HG02759 (cell line): ENCODE measurements around the gene SLC16A3.
A peak's percentile ranks its signal among the peaks of the same experiment; 100 is the strongest.

Source experiments
- ATAC-seq: cut with Tn5 transposase; IDR thresholded peaks from one replicate; pipeline ENCODE4 v1.9.1; 2021; ENCODE audit warnings: mild to moderate bottlenecking, moderate library complexity; ENCODE audit not compliant: unreplicated experiment

SLC16A3 gene

GRCh38 chr17:82221341-82221902 is 7.4 kb upstream of the SLC16A3 start:
- ATAC-seq: no peak

GRCh38 chr17:82222816-82223215 is 6.0 kb upstream of the SLC16A3 start:
- no peak for ATAC-seq

DNA sequence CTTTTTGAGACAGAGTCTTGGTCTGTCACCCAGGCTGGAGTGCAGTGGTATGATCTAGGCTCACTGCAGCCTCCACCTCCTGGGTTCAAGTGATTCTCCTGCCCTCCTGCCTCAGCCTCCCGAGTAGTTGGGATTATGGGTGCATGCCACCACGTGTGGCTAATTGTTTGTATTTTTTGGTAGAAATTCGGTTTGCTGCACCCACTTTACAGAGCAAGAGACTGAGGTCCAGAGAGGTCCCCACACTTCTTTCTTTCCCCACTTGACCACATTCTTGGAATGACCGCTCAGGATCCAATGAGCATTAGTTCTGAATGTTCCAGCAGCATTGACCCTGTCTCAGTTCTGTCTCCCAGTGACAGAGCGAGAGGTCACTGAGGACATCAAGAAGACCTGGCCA is 5.3 kb upstream of the SLC16A3 start:
- no peak for ATAC-seq

DNA sequence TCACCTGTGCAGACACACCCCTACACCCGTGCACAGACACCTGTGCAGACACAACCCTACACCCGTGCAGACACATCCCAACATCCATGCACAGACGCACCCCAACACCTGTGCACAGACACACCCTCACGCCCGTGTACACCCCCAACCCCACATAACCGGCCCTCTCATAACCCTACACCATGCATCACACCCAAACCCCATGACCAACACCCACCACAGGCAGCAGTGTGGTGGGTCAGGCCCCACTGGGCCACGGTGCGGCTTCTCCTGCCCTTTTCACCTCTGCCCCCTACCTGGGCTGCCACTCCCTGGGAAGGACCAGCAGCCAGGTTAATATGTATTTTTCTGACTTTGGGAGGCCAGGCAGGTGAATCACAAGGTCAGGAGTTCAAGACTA is 4.2 kb upstream of the SLC16A3 start:
- ATAC-seq: no peak

- no peak for ATAC-seq
These were observed 3.3 kb upstream of the SLC16A3 start for GRCh38 chr17:82225368-82226029.

DNA sequence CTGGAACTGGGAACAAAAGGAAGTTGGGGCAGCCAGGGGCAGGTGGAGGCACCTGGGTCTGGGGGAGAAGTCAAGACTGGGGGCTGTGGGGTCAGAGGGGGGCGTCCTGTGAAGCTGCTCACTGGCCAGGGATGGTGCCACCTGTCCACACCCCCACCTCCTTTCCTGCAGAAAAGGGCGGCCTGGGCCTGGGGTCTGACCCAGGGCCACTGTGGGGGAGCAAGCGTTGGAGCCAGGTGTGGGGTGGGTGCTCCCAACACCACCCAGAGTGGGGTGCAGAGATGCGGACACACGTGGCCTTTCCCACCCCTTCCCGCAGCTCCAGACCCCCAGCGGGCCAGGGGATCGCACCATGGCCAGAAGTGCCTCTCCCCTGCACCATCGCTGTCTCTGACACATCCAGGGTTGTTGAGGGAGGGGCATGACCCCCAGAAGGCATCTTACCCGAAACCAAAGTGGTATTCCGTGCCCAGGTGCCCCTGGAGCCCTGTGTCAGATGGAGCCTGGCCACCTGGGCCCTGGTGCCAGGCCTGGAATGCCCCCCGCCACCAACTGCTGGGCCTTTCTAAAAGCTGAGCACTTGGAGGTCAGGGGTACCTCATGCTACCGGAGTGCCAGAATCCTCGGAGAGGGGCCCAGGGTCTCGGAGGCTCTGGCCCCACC is 2.6 kb upstream of the SLC16A3 start:
- no peak for ATAC-seq

DNA sequence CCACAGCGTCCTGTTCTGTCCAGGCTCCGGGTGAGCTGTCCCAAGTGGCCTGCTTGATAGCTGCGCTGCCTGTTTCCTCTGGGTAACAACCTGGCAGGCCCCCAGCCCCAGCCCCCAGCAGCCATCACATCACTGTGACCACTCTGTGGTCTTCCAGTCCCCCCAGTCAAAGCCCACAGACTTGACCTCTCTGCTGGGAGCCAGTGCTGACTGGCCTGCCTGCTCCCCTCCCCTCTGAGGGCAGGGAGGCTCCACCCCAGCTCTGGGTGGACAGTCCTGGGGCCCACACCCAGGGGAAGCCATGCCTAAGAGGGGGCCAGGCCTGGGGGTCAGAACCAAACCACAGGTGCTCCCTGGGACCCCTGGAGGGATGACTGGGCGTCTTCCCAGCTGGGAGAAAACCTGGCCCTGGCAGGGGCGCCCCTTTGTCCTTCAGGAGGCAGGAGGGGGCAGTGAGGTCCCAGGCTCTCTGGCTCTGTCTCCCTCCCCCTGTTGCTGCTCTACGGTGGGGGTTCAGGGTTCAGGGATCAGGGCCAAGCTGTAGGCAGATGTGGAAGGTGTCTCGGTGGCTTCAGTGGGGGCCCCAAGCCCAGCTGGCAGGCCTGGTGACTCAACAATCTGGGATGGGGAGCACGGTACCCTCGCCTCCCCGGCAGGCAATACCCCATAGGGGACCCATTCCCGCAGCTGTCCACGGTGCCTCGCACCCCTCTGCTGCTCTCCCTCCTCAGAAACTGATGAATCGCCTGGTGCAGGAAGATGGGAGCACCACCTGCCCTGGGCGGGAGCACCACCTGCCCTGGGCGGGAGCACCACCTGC is 1.8 kb upstream of the SLC16A3 start:
- ATAC-seq: no peak

DNA sequence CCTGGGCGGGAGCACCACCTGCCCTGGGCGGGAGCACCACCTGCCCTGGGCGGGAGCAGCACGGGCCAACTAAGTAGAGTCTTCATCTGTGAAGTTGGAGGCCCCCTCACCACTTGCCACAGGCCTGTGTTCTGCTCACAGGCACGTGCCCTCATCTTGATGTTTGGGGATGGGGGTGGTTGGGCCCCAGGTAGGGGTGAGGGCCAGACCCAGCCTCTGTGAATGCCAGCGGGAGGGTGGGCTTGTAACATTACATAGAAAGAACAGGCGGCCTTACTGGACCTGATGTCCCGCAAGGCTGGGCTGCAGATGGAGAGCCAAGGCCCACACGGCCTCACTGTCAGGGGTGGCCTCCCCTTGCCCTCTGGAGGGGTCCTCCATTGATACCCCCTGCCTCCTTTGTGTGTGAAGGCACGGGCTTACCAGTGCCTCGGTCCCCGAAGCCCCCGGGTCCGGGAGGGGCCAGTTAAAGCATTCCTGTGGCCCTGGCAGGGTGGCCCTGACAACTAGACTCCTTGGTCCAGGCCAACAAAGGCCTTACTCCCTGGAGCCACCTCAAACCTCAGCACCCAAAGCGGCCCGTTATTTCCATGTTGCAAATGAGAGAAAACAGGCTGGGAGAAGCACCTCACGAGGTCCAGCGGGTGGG is 1.1 kb upstream of the SLC16A3 start:
- no peak for ATAC-seq

DNA sequence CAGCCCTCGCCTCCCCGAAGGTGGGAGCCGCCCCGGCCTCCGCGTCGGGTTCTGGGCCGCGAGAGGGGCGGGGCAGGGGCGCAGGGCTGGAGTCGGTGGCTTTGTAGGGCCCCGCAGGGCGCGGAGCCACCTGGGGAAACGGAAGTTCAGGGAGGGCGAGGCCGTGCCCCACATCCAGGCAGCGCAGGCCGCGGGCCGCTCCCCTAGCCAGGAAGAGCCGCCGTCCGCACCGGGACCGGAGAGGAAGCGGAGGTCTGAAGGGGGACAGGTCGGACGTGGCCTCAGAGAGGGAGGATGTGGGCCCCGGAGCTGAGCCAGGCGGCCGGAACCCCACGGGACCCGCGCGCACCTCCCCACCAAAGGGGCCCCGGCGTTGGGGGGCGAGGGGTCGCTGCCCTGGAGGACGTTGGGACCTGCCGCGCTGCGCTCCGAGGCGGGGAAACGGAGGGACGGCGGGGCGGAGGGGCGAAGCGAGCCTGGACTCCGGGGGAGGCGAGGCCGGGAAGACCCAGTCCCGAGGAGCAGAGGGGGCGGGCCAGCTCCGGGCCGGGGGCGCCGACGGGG is 482 bp upstream of the SLC16A3 start:
- ATAC-seq: peak; percentile 33

DNA sequence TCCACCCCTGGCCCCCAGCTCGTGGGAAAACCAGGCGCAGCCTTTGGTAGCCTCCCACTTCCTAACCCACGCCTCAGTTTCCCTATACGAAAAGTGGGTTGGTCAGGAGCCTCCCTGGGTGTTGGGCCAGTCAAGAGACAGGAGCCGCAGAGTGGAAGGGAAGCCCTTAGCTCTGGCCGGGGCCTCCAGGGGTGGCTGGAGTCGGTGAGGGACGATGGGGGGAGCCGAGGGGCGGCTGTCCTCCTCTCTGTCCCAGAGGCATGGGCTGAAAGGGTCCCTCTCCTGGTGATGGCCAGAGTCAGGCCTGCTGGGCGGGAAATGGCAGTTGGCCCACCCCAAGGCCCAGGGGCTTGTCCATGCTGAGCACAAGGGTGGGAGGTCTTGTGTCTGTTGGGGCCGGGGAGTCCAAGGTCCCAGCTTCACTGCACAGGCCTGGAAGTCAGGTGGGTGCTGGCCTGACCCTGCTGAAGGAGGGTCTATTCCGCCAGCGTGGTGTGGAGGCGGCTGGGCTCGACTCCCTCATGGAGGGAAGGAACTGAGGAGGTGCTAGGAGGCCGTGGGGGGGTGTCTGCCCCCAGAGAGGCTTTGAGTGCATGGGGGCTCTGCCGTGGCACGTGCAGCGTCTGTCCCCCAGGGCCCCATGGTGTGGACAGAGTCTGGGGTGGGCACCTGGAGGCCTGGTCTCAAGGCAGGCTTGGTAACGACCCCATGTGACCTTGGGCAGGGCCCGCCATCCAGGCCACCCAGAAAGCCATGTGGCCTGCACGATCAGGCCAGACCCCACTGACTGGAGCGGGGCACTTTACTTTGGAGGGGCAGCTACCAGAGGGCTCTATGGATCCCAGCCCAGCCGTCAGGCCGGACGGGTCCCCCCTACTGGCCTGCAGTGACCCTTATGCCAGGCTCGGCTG is 1.1 kb downstream of the SLC16A3 start:
- no peak for ATAC-seq

GRCh38 chr17:82230609-82231311 is 1.9 kb downstream of the SLC16A3 start:
- ATAC-seq: peak; percentile 36

GRCh38 chr17:82231312-82231561 is 2.4 kb downstream of the SLC16A3 start:
- no peak for ATAC-seq

- peak; percentile 4 for ATAC-seq
These were observed 2.9 kb downstream of the SLC16A3 start for GRCh38 chr17:82231562-82232321.

DNA sequence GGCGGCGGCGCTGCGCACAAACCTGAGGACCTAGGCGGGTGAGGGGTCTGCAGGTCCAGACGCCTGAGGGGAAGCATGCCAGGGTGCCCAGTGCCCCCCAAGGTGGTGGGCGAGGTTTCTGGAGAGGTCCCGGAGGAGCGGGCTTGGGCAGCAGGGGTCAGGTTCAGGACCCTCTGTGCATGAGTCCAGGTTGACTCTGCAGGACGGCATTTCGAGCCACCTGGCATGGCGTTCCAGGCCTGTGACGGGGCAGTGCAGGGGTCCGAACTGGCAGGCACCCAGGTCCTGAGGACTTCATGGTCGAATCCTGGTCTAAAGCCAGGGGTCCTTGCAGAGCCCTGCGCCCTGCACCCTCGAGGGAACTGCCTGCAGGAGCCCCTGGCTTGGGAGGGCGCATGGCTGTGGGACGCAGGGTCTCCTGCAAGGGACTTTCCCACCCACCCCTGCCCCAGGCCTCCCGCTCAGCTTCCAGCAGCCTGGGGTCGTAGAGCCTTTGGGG is 3.5 kb downstream of the SLC16A3 start:
- no peak for ATAC-seq

GRCh38 chr17:82232876-82233785 is 4.3 kb downstream of the SLC16A3 start:
- ATAC-seq: no peak

- ATAC-seq: no peak
These were observed 5.6 kb downstream of the SLC16A3 start for GRCh38 chr17:82234211-82235055.
